Nephron progenitor cell (in vitro differentiated cells): Measurements from ENCODE around the gene UACA.
"Not testable (repeated sequence)": the region's sequence is repeated elsewhere in the genome, so short reads cannot be mapped to it uniquely, and the experiment has no call there.

ENCODE experiments used
- DNase-seq: peaks from one replicate; pipeline ENCODE4 v3.0.0; 2021
- H3K27ac Mint-ChIP-seq: 2 replicates; pipeline ENCODE4 v1.8.0; 2021; ENCODE audit warnings: mild to moderate bottlenecking, moderate library complexity, mixed read lengths
- H3K27me3 Mint-ChIP-seq: 2 replicates; pipeline ENCODE4 v1.8.0; 2021; ENCODE audit warnings: mild to moderate bottlenecking, low read depth, mixed read lengths; ENCODE audit not compliant: poor library complexity
- H3K36me3 Mint-ChIP-seq: 2 replicates; pipeline ENCODE4 v1.8.0; 2021; ENCODE audit warnings: low read depth, mixed read lengths
- H3K4me1 Mint-ChIP-seq: 2 replicates; pipeline ENCODE4 v1.8.0; 2021; ENCODE audit warnings: mixed read lengths
- H3K4me3 Mint-ChIP-seq: 2 replicates; pipeline ENCODE4 v1.8.0; 2021; ENCODE audit warnings: mild to moderate bottlenecking, moderate library complexity, mixed read lengths
- H3K9me3 Mint-ChIP-seq: 2 replicates; pipeline ENCODE4 v1.8.0; 2021; ENCODE audit warnings: mild to moderate bottlenecking, moderate library complexity, mixed read lengths
- TF ChIP-seq, protein P1 (sequence below): fragments of 200-600 bp; sonication (generic); IDR thresholded peaks from 2 replicates; pipeline ENCODE4 v1.5.0; 2021; ENCODE audit warnings: antibody characterized with exemption

Gene UACA

DNA sequence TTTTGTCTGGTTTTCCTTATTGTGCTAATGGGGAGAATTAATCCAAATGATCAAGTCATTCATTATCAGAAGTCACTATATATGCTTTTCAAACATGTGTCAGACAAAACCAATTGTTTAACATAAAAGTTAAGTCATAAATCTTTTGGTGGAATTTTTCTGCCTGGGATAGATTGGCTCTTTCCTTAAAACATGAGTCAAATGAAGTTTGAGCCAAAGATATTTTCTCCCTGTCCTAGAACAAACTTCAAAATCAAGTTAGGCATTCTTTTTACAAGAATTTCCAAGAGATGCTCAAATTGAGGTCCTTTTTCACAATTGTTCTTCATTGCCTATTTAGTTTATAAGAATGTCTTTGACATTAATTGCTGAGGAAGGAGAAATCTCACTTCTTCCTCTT is 138.3 kb downstream of the UACA start:
- DNase-seq: no peak

DNA sequence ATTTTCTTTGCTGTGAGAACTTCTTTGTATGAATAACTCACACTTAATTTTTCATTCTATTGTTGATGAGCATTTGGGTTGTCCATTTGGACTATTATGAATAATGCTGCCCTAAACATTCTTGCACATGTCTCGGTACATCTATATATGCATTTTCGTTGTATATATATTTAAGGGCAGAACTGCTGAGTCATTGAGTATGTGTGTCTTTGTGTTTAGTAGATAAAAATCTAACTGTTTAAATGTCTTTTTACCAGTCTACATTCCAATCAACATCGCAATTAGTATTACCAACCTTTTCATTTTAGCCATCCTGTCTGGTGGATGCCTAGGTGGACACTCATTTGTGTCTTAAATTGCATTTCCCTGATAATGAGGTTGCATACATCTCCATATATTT is 144.4 kb downstream of the UACA start:
- Mint-ChIP-seq H3K4me3 (no peak overlapping the region), H3K36me3 (no peaks in the 10 kb centered on the region), H3K27ac (no peak overlapping the region), H3K4me1 (peaks cover 18% of the 10 kb centered on the region), H3K27me3 (peaks cover 11% of the 10 kb centered on the region), H3K9me3 (peaks cover 39% of the 10 kb centered on the region)
- TF ChIP-seq, protein P1, sequence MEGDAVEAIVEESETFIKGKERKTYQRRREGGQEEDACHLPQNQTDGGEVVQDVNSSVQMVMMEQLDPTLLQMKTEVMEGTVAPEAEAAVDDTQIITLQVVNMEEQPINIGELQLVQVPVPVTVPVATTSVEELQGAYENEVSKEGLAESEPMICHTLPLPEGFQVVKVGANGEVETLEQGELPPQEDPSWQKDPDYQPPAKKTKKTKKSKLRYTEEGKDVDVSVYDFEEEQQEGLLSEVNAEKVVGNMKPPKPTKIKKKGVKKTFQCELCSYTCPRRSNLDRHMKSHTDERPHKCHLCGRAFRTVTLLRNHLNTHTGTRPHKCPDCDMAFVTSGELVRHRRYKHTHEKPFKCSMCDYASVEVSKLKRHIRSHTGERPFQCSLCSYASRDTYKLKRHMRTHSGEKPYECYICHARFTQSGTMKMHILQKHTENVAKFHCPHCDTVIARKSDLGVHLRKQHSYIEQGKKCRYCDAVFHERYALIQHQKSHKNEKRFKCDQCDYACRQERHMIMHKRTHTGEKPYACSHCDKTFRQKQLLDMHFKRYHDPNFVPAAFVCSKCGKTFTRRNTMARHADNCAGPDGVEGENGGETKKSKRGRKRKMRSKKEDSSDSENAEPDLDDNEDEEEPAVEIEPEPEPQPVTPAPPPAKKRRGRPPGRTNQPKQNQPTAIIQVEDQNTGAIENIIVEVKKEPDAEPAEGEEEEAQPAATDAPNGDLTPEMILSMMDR: no peak
- no peak for DNase-seq

More for the DNA sequence above, 138.3 kb downstream of the UACA start:
- H3K27me3 Mint-ChIP-seq: peaks cover 16% of the 10 kb centered on the region
- no peak overlapping the region for H3K4me3 Mint-ChIP-seq
- H3K36me3 Mint-ChIP-seq: no peaks in the 10 kb centered on the region
- TF ChIP-seq, protein P1: no peak
- H3K4me1 Mint-ChIP-seq: peaks cover 13% of the 10 kb centered on the region
- no peak overlapping the region for H3K27ac Mint-ChIP-seq
- H3K9me3 Mint-ChIP-seq: peaks cover 35% of the 10 kb centered on the region

DNA sequence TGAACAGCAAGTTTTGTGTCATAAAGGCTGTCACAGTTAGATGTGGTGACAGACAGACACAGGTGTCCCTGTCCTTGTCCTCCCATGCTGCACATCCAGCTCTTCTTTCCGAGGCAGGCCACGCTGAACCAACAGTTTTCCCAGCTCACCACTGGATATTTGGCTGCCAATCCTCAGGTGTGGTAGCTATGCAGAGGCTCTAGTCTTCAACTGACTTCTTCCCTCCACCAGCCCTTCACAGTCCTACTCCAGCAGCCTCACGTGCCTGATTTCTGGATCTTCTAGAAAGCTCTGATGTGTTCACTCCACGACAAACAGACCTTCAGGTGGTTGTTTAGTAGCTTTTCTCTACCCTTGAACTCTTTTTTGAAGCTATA is 145.5 kb downstream of the UACA start:
- H3K27me3 Mint-ChIP-seq: peaks cover 11% of the 10 kb centered on the region
- TF ChIP-seq, protein P1: no peak
- no peak overlapping the region for H3K4me3 Mint-ChIP-seq
- peak overlapping the region; percentile 17 for H3K27ac Mint-ChIP-seq
- peaks cover 18% of the 10 kb centered on the region for H3K4me1 Mint-ChIP-seq
- no peaks in the 10 kb centered on the region for H3K36me3 Mint-ChIP-seq
- H3K9me3 Mint-ChIP-seq: peaks cover 31% of the 10 kb centered on the region
- DNase-seq: no peak

DNA sequence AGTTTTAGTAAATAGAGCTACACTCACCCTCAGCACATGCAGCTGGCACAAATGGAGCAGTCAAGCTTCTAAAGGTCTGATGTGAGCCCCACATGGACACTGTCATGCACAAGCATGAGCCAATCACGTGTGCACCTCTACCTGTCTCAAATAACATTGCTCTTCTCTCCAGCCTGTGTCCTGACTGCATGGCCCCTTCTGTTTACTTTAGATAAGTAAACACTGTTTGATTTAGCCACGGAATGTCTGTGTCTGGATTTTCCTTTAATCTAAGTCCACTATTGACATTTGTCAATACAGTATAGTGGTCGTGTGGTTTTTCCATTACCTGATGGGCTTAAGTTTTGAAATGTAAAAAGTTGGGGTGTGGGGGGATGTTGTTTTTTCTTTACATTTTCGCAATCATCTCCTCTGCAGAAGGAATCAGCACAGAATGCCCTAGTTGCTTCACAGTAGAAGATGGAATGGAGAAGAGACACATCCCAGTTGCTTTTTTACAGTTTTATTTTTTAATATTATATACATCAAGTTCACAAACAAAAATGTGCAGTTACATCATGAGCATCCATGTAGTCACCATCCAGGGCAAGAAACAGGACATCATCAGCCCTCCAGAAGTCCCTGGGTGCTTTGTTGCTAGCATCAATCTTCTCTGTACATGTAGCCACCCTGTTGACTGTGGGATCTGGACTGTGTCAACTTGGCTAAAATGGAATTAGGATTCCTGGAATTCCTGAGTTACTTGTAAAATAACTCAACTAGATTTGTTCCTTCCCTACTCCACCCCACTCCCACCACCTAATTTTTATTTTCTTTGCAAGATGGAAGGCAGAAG is 146.1 kb downstream of the UACA start:
- Mint-ChIP-seq H3K27me3 (peaks cover 8% of the 10 kb centered on the region), H3K9me3 (peaks cover 25% of the 10 kb centered on the region)

DNA sequence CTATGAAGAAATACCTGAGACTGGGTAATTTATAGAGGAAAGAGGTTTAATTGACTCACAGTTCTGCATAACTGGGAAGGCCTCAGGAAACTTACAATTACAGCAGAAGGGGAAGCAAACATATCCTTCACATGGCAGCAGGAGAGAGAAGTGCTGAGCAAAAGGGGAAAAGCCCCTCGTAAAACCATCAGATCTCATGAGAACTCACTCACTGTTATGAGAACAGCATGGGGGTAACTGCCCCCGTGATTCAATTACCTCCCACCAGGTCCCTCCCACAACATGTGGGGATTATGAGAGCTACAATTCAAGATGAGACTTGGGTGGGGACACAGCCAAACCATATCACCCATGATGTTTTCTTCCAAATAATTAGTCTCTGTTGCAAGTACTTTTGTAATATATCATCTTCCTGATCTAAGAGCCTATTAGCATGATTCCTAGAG is 147.0 kb downstream of the UACA start:
- DNase-seq, H3K27me3 Mint-ChIP-seq, H3K4me3 Mint-ChIP-seq, H3K36me3 Mint-ChIP-seq: not testable (repeated sequence)
- peaks cover 17% of the 10 kb centered on the region for H3K9me3 Mint-ChIP-seq
- peaks cover 18% of the 10 kb centered on the region for H3K4me1 Mint-ChIP-seq
- H3K27ac Mint-ChIP-seq: peak overlapping the region; percentile 24

More for the DNA sequence above, 146.1 kb downstream of the UACA start:
- no peak overlapping the region for H3K27ac Mint-ChIP-seq
- no peak for DNase-seq
- H3K36me3 Mint-ChIP-seq: no peaks in the 10 kb centered on the region
- H3K4me3 Mint-ChIP-seq: no peak overlapping the region
- H3K4me1 Mint-ChIP-seq: peaks cover 18% of the 10 kb centered on the region
- TF ChIP-seq, protein P1: no peak

DNA sequence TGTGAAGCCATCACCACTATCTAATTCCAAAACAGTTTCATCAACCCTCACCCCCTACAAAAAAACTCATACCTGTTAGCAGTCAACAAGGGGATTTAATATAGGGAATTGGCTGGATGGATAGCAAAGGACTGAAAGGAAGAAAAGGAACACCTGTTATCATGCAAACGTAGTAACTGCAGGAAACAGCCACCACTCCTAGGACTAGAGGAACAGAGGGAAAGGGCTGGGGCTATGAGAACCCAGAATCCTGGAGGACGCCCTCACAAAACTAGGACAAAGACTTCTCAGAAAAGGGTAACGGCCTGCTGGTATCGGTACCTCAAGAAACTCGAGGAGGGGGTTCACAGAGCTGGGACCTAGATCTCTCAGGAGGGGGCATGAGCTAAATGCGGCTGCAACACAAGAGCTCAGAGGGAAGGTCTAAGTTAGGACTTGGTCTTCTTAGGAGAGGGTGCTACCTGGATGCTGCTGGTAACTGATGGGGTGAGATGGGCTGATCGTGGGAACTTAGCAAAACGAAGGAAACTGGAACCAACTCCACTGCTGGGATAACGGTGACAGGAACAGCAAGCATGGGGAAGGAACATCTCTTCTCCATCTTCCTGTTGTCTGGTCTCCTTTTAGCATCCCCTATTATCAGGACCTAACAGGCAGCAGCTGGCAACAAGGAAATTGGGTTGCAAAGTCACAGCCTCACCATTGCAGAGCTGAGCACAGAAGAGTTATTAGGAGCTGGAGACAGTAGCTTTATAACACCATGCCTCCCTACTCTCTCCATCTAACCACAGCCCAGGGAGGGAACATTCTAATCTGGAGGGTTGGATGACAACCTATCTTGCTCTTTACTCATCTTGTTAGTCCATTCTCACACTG is 147.7 kb downstream of the UACA start:
- Mint-ChIP-seq H3K27ac (no peak overlapping the region), H3K4me3 (no peak overlapping the region), H3K27me3 (peaks cover 8% of the 10 kb centered on the region), H3K4me1 (peaks cover 18% of the 10 kb centered on the region), H3K9me3 (peaks cover 10% of the 10 kb centered on the region), H3K36me3 (no peaks in the 10 kb centered on the region)
- DNase-seq: no peak
- TF ChIP-seq, protein P1: no peak
